HepG2 (cell line): ENCODE data around the gene VAMP5. TPM values are rescaled to one million over a fixed set of nuclear protein-coding genes. Genes with fewer than 3 reads are reported as not detected.

Experiments used
- ATAC-seq: fragments of 200-7000 bp; cut with Tn5 transposase; 3 replicates; pipeline ENCODE4 v1.9.1; 2020; ENCODE audit warnings: mild to moderate bottlenecking, moderate library complexity
- BruUV-seq: library from RNA; stranded (reverse); fragments of 400-500 nt; replicated peaks from 2 replicates; lab custom pipeline; 2021; lab: Mats Ljungman, UMichigan
- CTCF ChIA-PET: fragments of 300-600 bp; formaldehyde crosslinking; extraction: SDS; loops from one replicate; lab custom pipeline; 2021; ENCODE audit warnings: low total read pairs, inconsistent platforms, low intra/inter-chr PET ratio; lab: Yijun Ruan, JAX
- POLR2A ChIA-PET: fragments of 350-600 bp; sonication (Branson Sonifier 250); formaldehyde crosslinking; loops from one replicate; lab custom pipeline; 2020; ENCODE audit warnings: antibody characterized with exemption, inconsistent platforms; lab: Yijun Ruan, JAX
- DNase-seq: peaks from one replicate; pipeline ENCODE4 v3.0.0-alpha.2; 2015; ENCODE audit warnings: low spot score
- FAIRE-seq: peaks from 3 replicates; lab custom pipeline; 2011; peaks lifted over from hg19 to GRCh38; lab: Jason Lieb, UNC
- H2AFZ ChIP-seq: one replicate; pipeline ENCODE4 v1.6.1; 2011; ENCODE audit warnings: low read length, inconsistent platforms
- H3K27ac ChIP-seq: fragments of 300-600 bp; 3 replicates; pipeline ENCODE4 v1.8.0; 2011; ENCODE audit warnings: mixed run types, mild to moderate bottlenecking, mixed read lengths, low read length, inconsistent platforms; ENCODE audit not compliant: insufficient read depth; ENCODE audit errors: extremely low read length
- H3K27me3 ChIP-seq, 2 experiments: fragments of 200-600 bp in 1 of 2; 2 replicates in 1 of 2; 3 replicates in 1 of 2; pipeline versions ENCODE4 v1.6.0 to v1.8.0; 2011; ENCODE audit warnings: low read length in 2 of 2, mild to moderate bottlenecking in 2 of 2, moderate library complexity in 2 of 2, inconsistent platforms in 1 of 2; ENCODE audit not compliant: insufficient read depth in 2 of 2, control insufficient read depth in 1 of 2
- H3K36me3 ChIP-seq, 2 experiments: fragments of 200-600 bp in 1 of 2; replicated peaks in 1 of 2; 2 replicates in 1 of 2; 3 replicates in 1 of 2; pipeline versions ENCODE4 v1.5.1 to v1.8.0; 2011; ENCODE audit warnings: low read length in 2 of 2, inconsistent platforms in 1 of 2; ENCODE audit not compliant: insufficient read depth in 2 of 2, control insufficient read depth in 1 of 2
- H3K4me1 ChIP-seq: 2 replicates; pipeline ENCODE4 v1.5.1; 2012; ENCODE audit warnings: low read length, inconsistent platforms; ENCODE audit not compliant: insufficient read depth
- H3K4me2 ChIP-seq: 2 replicates; pipeline ENCODE4 v1.6.0; 2011; ENCODE audit warnings: low read depth, low read length, inconsistent platforms
- H3K4me3 ChIP-seq, 3 experiments: fragments of 200-600 bp in 1 of 3; sonication (generic), shearing (Covaris generic) in 1 of 3; replicated peaks in 1 of 3; 2 replicates each; pipeline ENCODE4 v1.5.1; 2011 to 2016; ENCODE audit warnings: low read length in 3 of 3, inconsistent platforms in 2 of 3, low read depth in 2 of 3, mild to moderate bottlenecking in 2 of 3, control low read depth in 1 of 3, mixed read lengths in 1 of 3; ENCODE audit not compliant: insufficient read depth in 1 of 3
- H3K79me2 ChIP-seq: one replicate; pipeline ENCODE4 v1.6.1; 2011; ENCODE audit warnings: low read length, inconsistent platforms; ENCODE audit not compliant: insufficient read depth
- H3K9ac ChIP-seq: 2 replicates; pipeline ENCODE4 v1.6.0; 2011; ENCODE audit warnings: mild to moderate bottlenecking, low read depth, low read length, inconsistent platforms; ENCODE audit not compliant: insufficient read depth
- H3K9me3 ChIP-seq: 2 replicates; pipeline ENCODE4 v1.5.1; 2012; ENCODE audit warnings: mild to moderate bottlenecking, low read length
- H4K20me1 ChIP-seq: 2 replicates; pipeline ENCODE4 v1.6.0; 2011; ENCODE audit warnings: inconsistent platforms, mild to moderate bottlenecking, low read length, moderate library complexity; ENCODE audit not compliant: insufficient read depth
- DPF2 ChIP-seq: sonication (generic); formaldehyde crosslinking; IDR thresholded peaks from 2 replicates; pipeline ENCODE4 v1.4.0; 2020; ENCODE audit warnings: mild to moderate bottlenecking, low read depth, missing genetic modification reagents, borderline replicate concordance
- LCORL ChIP-seq, 2 experiments: fragments of 450-650 bp in 1 of 2; sonication (generic) in 1 of 2; formaldehyde crosslinking in 1 of 2; IDR thresholded peaks; 2 replicates each; pipeline versions ENCODE4 v1.5.0 to v1.6.1; 2017 to 2020; ENCODE audit warnings: antibody characterized with exemption in 1 of 2, missing genetic modification reagents in 1 of 2
- MIER3 ChIP-seq: IDR thresholded peaks from 2 replicates; pipeline ENCODE4 v1.6.1; 2016; ENCODE audit warnings: missing compliant biosample characterization, borderline replicate concordance
- NFKBIZ ChIP-seq: IDR thresholded peaks from 2 replicates; pipeline ENCODE4 v1.6.1; 2018; ENCODE audit warnings: missing genetic modification reagents, missing compliant biosample characterization
- SOX13 ChIP-seq, 3 experiments: fragments of 450-650 bp in 1 of 3; sonication (generic) in 1 of 3; formaldehyde crosslinking in 1 of 3; IDR thresholded peaks in 2 of 3; conservative IDR thresholded peaks in 1 of 3; 2 replicates each; pipeline versions ENCODE4 v1.5.0 to v1.6.1; 2016 to 2020; ENCODE audit warnings: antibody characterized with exemption in 1 of 3, mild to moderate bottlenecking in 1 of 3, missing compliant biosample characterization in 1 of 3, missing genetic modification reagents in 1 of 3, moderate library complexity in 1 of 3
- TAF15 ChIP-seq: fragments of 200-400 bp; formaldehyde crosslinking; IDR thresholded peaks from one replicate; pipeline ENCODE4 v1.6.1; 2018; ENCODE audit warnings: mild to moderate bottlenecking, low read depth, low read length; ENCODE audit not compliant: poor library complexity, severe bottlenecking
- ZNF24 ChIP-seq: fragments of 450-650 bp; IDR thresholded peaks from 2 replicates; pipeline ENCODE4 v1.6.1; 2017; ENCODE audit warnings: antibody characterized with exemption, mild to moderate bottlenecking
- ZNF354B ChIP-seq: sonication (generic); formaldehyde crosslinking; IDR thresholded peaks from 2 replicates; pipeline ENCODE4 v1.8.0; 2022; ENCODE audit warnings: mild to moderate bottlenecking, missing genetic modification reagents
- ZNF460 ChIP-seq: sonication (generic); formaldehyde crosslinking; IDR thresholded peaks from 2 replicates; pipeline ENCODE4 v1.5.1; 2020; ENCODE audit warnings: missing genetic modification reagents, mild to moderate bottlenecking, borderline replicate concordance
- ZNF530 ChIP-seq: sonication (generic); formaldehyde crosslinking; IDR thresholded peaks from 2 replicates; pipeline ENCODE4 v1.5.0; 2020; ENCODE audit warnings: low read depth, mild to moderate bottlenecking, missing genetic modification reagents
- ZNF607 ChIP-seq: sonication (generic); formaldehyde crosslinking; IDR thresholded peaks from 2 replicates; pipeline ENCODE4 v1.5.1; 2020; ENCODE audit warnings: missing genetic modification reagents, mild to moderate bottlenecking, borderline replicate concordance
- ZNF672 ChIP-seq: sonication (generic); formaldehyde crosslinking; IDR thresholded peaks from 2 replicates; pipeline ENCODE4 v1.8.1; 2022; ENCODE audit warnings: missing genetic modification reagents
- ZNF792 ChIP-seq: IDR thresholded peaks from 2 replicates; pipeline ENCODE4 v1.6.1; 2016
- ZNF883 ChIP-seq: sonication (generic); formaldehyde crosslinking; IDR thresholded peaks from 2 replicates; pipeline ENCODE4 v1.5.1; 2020; ENCODE audit warnings: mild to moderate bottlenecking, missing genetic modification reagents; ENCODE audit errors: not compliant biosample characterization
- ZSCAN22 ChIP-seq: sonication (generic); formaldehyde crosslinking; IDR thresholded peaks from 2 replicates; pipeline ENCODE4 v1.4.0; 2020; ENCODE audit warnings: mild to moderate bottlenecking, missing genetic modification reagents
- WGBS: methylation state at CpG from one replicate; pipeline ENCODE4 v1.1.6; 2017; ENCODE audit warnings: low lambda C conversion rate; 5-methylcytosine and 5-hydroxymethylcytosine counted together
- in situ Hi-C: cut with HindIII; loops from 2 replicates; pipeline ENCODE4 v1.10.0; 2017; ENCODE audit warnings: low pct_unique_long_range_greater_than_20kb; ENCODE audit not compliant: extremely low pct_ligation_motif_present
- intact Hi-C: fragments of 100-400 bp; cut with micrococcal nuclease; formaldehyde crosslinking; loops from one replicate; pipeline ENCODE4 v1.10.0; 2022; ENCODE audit not compliant: unreplicated experiment
- polyA plus RNA-seq, 8 experiments: library from polyadenylated mRNA; depleted of rRNA in 3 of 8; stranded (reverse) in 7 of 8; unstranded in 1 of 8; fragments of >200 nt; fragmentation: Illumina TruSeq in 4 of 8; extraction: Trizol in 4 of 8; gene quantifications; 2 replicates each; pipeline versions ENCODE4 v1.2.1 to v1.2.3, GENCODE V29; 2011 to 2016; ENCODE audit warnings: low read depth in 4 of 8, missing spikeins in 1 of 8, mixed read lengths in 1 of 8; ENCODE audit not compliant: insufficient read depth in 1 of 8
- total RNA-seq, 5 experiments: library from RNA; depleted of rRNA; stranded (reverse); fragments of >200 nt; fragmentation: Illumina TruSeq; extraction: Trizol; gene quantifications; 2 replicates each; pipeline ENCODE4 v1.2.3, GENCODE V29; 2016; ENCODE audit warnings: low read depth in 1 of 5
- TF ChIP-seq, protein P1 (sequence below): sonication (generic); formaldehyde crosslinking; IDR thresholded peaks from 2 replicates; pipeline ENCODE4 v1.5.1; 2020; ENCODE audit warnings: missing genetic modification reagents, mild to moderate bottlenecking, borderline replicate concordance

Gene VAMP5
- total and polyA plus RNA-seq, 2 of the 13 experiments (the other 11 are each of a cell fraction or from before 2014, with no cell fraction given) = 7.2 to 56.7 TPM

- no TSS peak for BruUV-seq
- TF ChIP-seq ZNF530 (CRISPR knock-in tag) (no peak), ZNF460 (CRISPR knock-in tag) (peak; percentile 8; the same call in 1 of the 2 replicates), ZNF354B (CRISPR knock-in tag) (0 out of 2 replicates have a peak, but pooled peaks have one; percentile 53), TAF15 (no peak)
- Histone ChIP-seq H4K20me1 (no peaks in the 10 kb centered on the region), H3K4me3 (no peak overlapping the region), H2AFZ (no peak overlapping the region), H3K9me3 (no peaks in the 10 kb centered on the region), H3K79me2 (peaks cover 12% of the 10 kb centered on the region), H3K27me3 (no peaks in the 10 kb centered on the region; a peak in 1 of 5 replicates), H3K36me3 (peaks cover 0 to 7% of the 10 kb centered on the region in 2 experiments; a peak in 4 of 5 replicates), H3K27ac (no peak overlapping the region), H3K4me2 (no peak overlapping the region), H3K4me1 (peaks cover 72% of the 10 kb centered on the region), H3K9ac (no peak overlapping the region)
- intact Hi-C loops (no loop called here), in situ Hi-C loops (no loop called here)
- FAIRE-seq (no peak), DNase-seq (no peak), ATAC-seq (no peak)
- ChIA-PET CTCF (no interaction called here), POLR2A (interaction anchor here (3.8 to 22.7 kb wide), 2 partner anchors 23 kb away, joined by 134 to 795 read pairs; partner anchors contain the start of genes C2orf68, GGCX, RNF181 and TMEM150A)
- WGBS = 100% methylated on average over 1 of the region's 1 CpG
These were observed 1.7 kb upstream of the VAMP5 start for GRCh38 chr2:85582492-85582891.

GRCh38 chr2:85583667-85584353 lies 421 bp upstream of the VAMP5 start:
- in situ Hi-C loops = no loop called here
- H3K4me1 ChIP-seq = peaks cover 80% of the 10 kb centered on the region
- BruUV-seq = TSS peak; percentile 88
- intact Hi-C loops = loop anchor here (2.0 kb wide), 2 partner anchors 25 to 33 kb away; partner anchors contain the start of gene USP39
- no peaks in the 10 kb centered on the region for H3K27me3 ChIP-seq
- H3K79me2 ChIP-seq = peaks cover 7% of the 10 kb centered on the region
- no peak for FAIRE-seq
- H2AFZ ChIP-seq = no peak overlapping the region
- H3K9ac ChIP-seq = peak overlapping the region; percentile 96
- H4K20me1 ChIP-seq = no peaks in the 10 kb centered on the region
- ChIA-PET CTCF (no interaction called here), POLR2A (interaction anchor here (1.0 to 22.7 kb wide), 6 partner anchors 11 to 164 kb away, joined by 3 to 795 read pairs (median 17); partner anchors contain the start of genes C2orf68, GGCX, MAT2A and RNF181)
- peak; percentile 17 for ATAC-seq
- peak overlapping the region; percentile 99 for H3K27ac ChIP-seq
- H3K4me3 ChIP-seq = peak overlapping the region; percentile 64 to 83 (median 65)
- peak overlapping the region; percentile 100 for H3K4me2 ChIP-seq
- WGBS = 45% methylated on average over 2 of the region's 16 CpGs
- peaks cover 0 to 7% of the 10 kb centered on the region in 2 experiments; a peak in 4 of 5 replicates for H3K36me3 ChIP-seq
- DNase-seq = peak; percentile 73
- H3K9me3 ChIP-seq = no peaks in the 10 kb centered on the region
- TF ChIP-seq, protein P1, sequence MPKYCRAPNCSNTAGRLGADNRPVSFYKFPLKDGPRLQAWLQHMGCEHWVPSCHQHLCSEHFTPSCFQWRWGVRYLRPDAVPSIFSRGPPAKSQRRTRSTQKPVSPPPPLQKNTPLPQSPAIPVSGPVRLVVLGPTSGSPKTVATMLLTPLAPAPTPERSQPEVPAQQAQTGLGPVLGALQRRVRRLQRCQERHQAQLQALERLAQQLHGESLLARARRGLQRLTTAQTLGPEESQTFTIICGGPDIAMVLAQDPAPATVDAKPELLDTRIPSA (CRISPR knock-in tag) = 0 out of 2 replicates have a peak, but pooled peaks have one; percentile 56
- TF ChIP-seq DPF2 (CRISPR knock-in tag) (0 out of 2 replicates have a peak, but pooled peaks have one; percentile 26), ZNF792 (CRISPR knock-in tag) (0 out of 2 replicates have a peak, but pooled peaks have one; percentile 15), MIER3 (CRISPR knock-in tag) (peak; percentile 35; the same call in 1 of the 2 replicates), ZNF24 (peak; percentile 78), ZNF672 (CRISPR knock-in tag) (no peak), ZNF607 (peak; percentile 86; the same call in 1 of the 2 replicates), ZSCAN22 (CRISPR knock-in tag) (no peak; the same call in 1 of the 2 replicates), SOX13 (IDR thresholded peaks at IDR 0.05) (no peak), SOX13 (CRISPR knock-in tag; conservative IDR thresholded peaks at IDR 0.05 in 1 of 2, IDR thresholded peaks at IDR 0.05 in 1 of 2) (peak in 1 of 2 experiments; percentile 69; a peak in 1 of 4 replicates), NFKBIZ (CRISPR knock-in tag) (no peak), ZNF883 (CRISPR knock-in tag) (no peak), LCORL (IDR thresholded peaks at IDR 0.05) (peak; percentile 49; the same call in 1 of the 2 replicates), LCORL (CRISPR knock-in tag; IDR thresholded peaks at IDR 0.05) (peak; percentile 68; the same call in 1 of the 2 replicates)
